Osteocyte (in vitro differentiated cells): ENCODE measurements around the gene FGF3. TPM values are rescaled to one million over a fixed set of nuclear protein-coding genes. Genes with fewer than 3 reads are reported as not detected.
"Not testable (repeated sequence)": the region's sequence is repeated elsewhere in the genome, so short reads cannot be mapped to it uniquely, and the experiment has no call there.

Source experiments
- DNase-seq: peaks from one replicate; pipeline ENCODE4 v3.0.0; 2021; ENCODE audit warnings: mixed read lengths; ENCODE audit not compliant: unreplicated experiment; ENCODE audit errors: extremely low spot score
- H3K27ac Mint-ChIP-seq: one replicate; pipeline ENCODE4 v1.8.0; 2021; ENCODE audit warnings: mild to moderate bottlenecking, mixed read lengths; ENCODE audit not compliant: unreplicated experiment
- H3K27me3 Mint-ChIP-seq: one replicate; pipeline ENCODE4 v1.8.0; 2021; ENCODE audit warnings: mixed read lengths; ENCODE audit not compliant: unreplicated experiment
- H3K36me3 Mint-ChIP-seq: one replicate; pipeline ENCODE4 v1.8.0; 2021; ENCODE audit warnings: mixed read lengths; ENCODE audit not compliant: unreplicated experiment
- H3K4me1 Mint-ChIP-seq: one replicate; pipeline ENCODE4 v1.8.0; 2021; ENCODE audit warnings: mixed read lengths; ENCODE audit not compliant: unreplicated experiment
- H3K4me3 Mint-ChIP-seq: one replicate; pipeline ENCODE4 v1.8.0; 2021; ENCODE audit warnings: mild to moderate bottlenecking, moderate library complexity, mixed read lengths; ENCODE audit not compliant: unreplicated experiment
- H3K9me3 Mint-ChIP-seq: one replicate; pipeline ENCODE4 v1.8.0; 2021; ENCODE audit warnings: mixed read lengths; ENCODE audit not compliant: unreplicated experiment
- CTCF ChIP-seq: fragments of 200-600 bp; sonication (generic); IDR thresholded peaks from 2 replicates; pipeline ENCODE4 v1.5.0; 2021; ENCODE audit warnings: antibody characterized with exemption, mild to moderate bottlenecking, moderate library complexity
- total RNA-seq: library from RNA; stranded (reverse); gene quantifications from 2 replicates; pipeline ENCODE4 v1.2.1, GENCODE V29; 2021

The FGF3 gene
- total RNA-seq, 1 donor from 2014 or later: 2.5 TPM

DNA sequence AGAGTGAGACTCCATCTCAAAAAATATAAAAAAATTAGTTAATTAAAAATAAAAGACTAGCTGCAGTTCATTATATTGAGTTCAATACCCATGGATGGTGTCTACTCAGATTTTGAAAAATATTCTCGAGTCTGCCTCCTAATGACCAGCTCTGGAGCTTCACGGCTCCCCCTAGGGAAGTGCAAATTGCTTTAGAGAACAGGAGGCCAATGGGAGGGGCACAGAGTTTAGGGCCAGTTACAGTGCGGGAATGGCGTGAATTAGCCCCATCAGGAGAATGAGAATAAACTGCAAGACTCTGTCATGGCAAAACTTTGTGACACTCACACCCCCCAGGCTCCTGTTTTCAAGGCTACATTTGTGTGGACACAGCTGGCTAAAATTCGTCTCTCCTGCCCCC lies 48.7 kb downstream of the FGF3 start:
- Mint-ChIP-seq H3K4me1 (no peaks in the 10 kb centered on the region), H3K27ac (no peak overlapping the region), H3K36me3 (peaks cover 2% of the 10 kb centered on the region), H3K4me3 (no peak overlapping the region), H3K27me3 (peaks cover 51% of the 10 kb centered on the region), H3K9me3 (peaks cover 4% of the 10 kb centered on the region)
- DNase-seq: no peak
- TF ChIP-seq CTCF: no peak

GRCh38 chr11:69765498-69765995 lies 53.7 kb downstream of the FGF3 start:
- no peak overlapping the region for H3K27ac Mint-ChIP-seq
- H3K36me3 Mint-ChIP-seq: no peaks in the 10 kb centered on the region
- no peaks in the 10 kb centered on the region for H3K4me1 Mint-ChIP-seq
- TF ChIP-seq CTCF: no peak
- no peak overlapping the region for H3K4me3 Mint-ChIP-seq
- peaks cover 26% of the 10 kb centered on the region for H3K27me3 Mint-ChIP-seq
- H3K9me3 Mint-ChIP-seq: peaks cover 4% of the 10 kb centered on the region
- no peak for DNase-seq

GRCh38 chr11:69764918-69765317 lies 54.3 kb downstream of the FGF3 start:
- DNase-seq, H3K36me3 Mint-ChIP-seq, H3K27ac Mint-ChIP-seq, H3K4me1 Mint-ChIP-seq, H3K9me3 Mint-ChIP-seq, H3K4me3 Mint-ChIP-seq: not testable (repeated sequence)
- H3K27me3 Mint-ChIP-seq: peaks cover 24% of the 10 kb centered on the region

- no peak for TF ChIP-seq CTCF
- DNase-seq: no peak
- H3K27ac Mint-ChIP-seq: no peak overlapping the region
- H3K27me3 Mint-ChIP-seq: peaks cover 5% of the 10 kb centered on the region
- no peaks in the 10 kb centered on the region for H3K36me3 Mint-ChIP-seq
- no peak overlapping the region for H3K4me3 Mint-ChIP-seq
- no peaks in the 10 kb centered on the region for H3K4me1 Mint-ChIP-seq
- H3K9me3 Mint-ChIP-seq: peaks cover 9% of the 10 kb centered on the region
Observed at GRCh38 chr11:69760319-69760718, 58.9 kb downstream of the FGF3 start.

Other genes starting within 250 kb of the FGF3 start
- gene CCND1, start 178.3 kb downstream of the FGF3 start, total RNA-seq: 180 and 183 TPM in 2 replicates
- gene LTO1, start 144.1 kb downstream of the FGF3 start, total RNA-seq: 18.9 and 21.4 TPM in 2 replicates
- gene FGF19, start 115.4 kb downstream of the FGF3 start, total RNA-seq: 0.13 TPM in 1 of 2 replicates, not detected in the other
- 0.26 and 0.40 TPM in 2 replicates for gene FGF4, start 44.1 kb downstream of the FGF3 start, total RNA-seq